ENCODE data around the gene RDH11. TPM values are rescaled to one million over a fixed set of nuclear protein-coding genes. Genes with fewer than 3 reads are reported as not detected.

Gene RDH11
- total RNA-seq, 1 donor from 2014 or later, result 18.3 TPM

Other genes starting within 250 kb of the RDH11 start
- 1.6 TPM for gene TMEM229B, start 207.0 kb downstream of the RDH11 start, total RNA-seq
- gene PLEKHH1, start 162.5 kb downstream of the RDH11 start, total RNA-seq, result 2.6 TPM
- gene PIGH, start 95.5 kb downstream of the RDH11 start, total RNA-seq, result 10.6 TPM
- 1.6 TPM for gene ARG2, start 75.8 kb downstream of the RDH11 start, total RNA-seq
- 115 TPM for gene VTI1B, start 21.1 kb downstream of the RDH11 start, total RNA-seq
- gene RDH12, start 6.1 kb upstream of the RDH11 start, total RNA-seq, result not detected
- gene ZFYVE26, start 120.8 kb upstream of the RDH11 start, total RNA-seq, result 11.2 TPM
- 3.8 TPM for gene RAD51B, start 124.0 kb upstream of the RDH11 start, total RNA-seq